SKM-1 (cell line): ENCODE measurements around the gene VSTM2L.

Experiments
- DNase-seq: peaks from one replicate; lab custom pipeline; 2025; ENCODE audit not compliant: unreplicated experiment; lab: John Stamatoyannopoulos, UW

VSTM2L gene

GRCh38 chr20:37899105-37900045 lies 3.6 kb upstream of the VSTM2L start:
- DNase-seq: no peak

- no peak for DNase-seq
These were observed 1.7 kb upstream of the VSTM2L start for GRCh38 chr20:37901240-37901639.

GRCh38 chr20:37901654-37902503 lies 1.0 kb upstream of the VSTM2L start:
- no peak for DNase-seq

GRCh38 chr20:37903317-37904007 lies 535 bp downstream of the VSTM2L start:
- no peak for DNase-seq

GRCh38 chr20:37904008-37904642 lies 1.2 kb downstream of the VSTM2L start:
- DNase-seq: no peak

- DNase-seq: no peak
These were observed 2.0 kb downstream of the VSTM2L start for GRCh38 chr20:37904845-37905373.

GRCh38 chr20:37905671-37906613 lies 3.0 kb downstream of the VSTM2L start:
- DNase-seq: no peak

- DNase-seq: no peak
These were observed 4.4 kb downstream of the VSTM2L start for GRCh38 chr20:37907330-37907676.

- DNase-seq: no peak
These were observed 4.9 kb downstream of the VSTM2L start for GRCh38 chr20:37907677-37908401.

- no peak for DNase-seq
These were observed 8.3 kb downstream of the VSTM2L start for GRCh38 chr20:37911261-37911660.

- DNase-seq: no peak
These were observed 8.9 kb downstream of the VSTM2L start for GRCh38 chr20:37911838-37912281.

GRCh38 chr20:37912874-37913273 lies 9.9 kb downstream of the VSTM2L start:
- no peak for DNase-seq

GRCh38 chr20:37913567-37914366 lies 10.8 kb downstream of the VSTM2L start:
- DNase-seq: no peak

- DNase-seq: no peak
These were observed 11.4 kb downstream of the VSTM2L start for GRCh38 chr20:37914367-37914671.

GRCh38 chr20:37914672-37915433 lies 11.9 kb downstream of the VSTM2L start:
- DNase-seq: no peak

- no peak for DNase-seq
These were observed 12.5 kb downstream of the VSTM2L start for GRCh38 chr20:37915434-37915787.

- no peak for DNase-seq
These were observed 13.1 kb downstream of the VSTM2L start for GRCh38 chr20:37915800-37916570.
